GM18868 (cell line): ENCODE data around the gene FAM50A.

Source experiments
- ATAC-seq: cut with Tn5 transposase; IDR thresholded peaks from one replicate; pipeline ENCODE4 v1.9.1; 2021; ENCODE audit warnings: mild to moderate bottlenecking, moderate library complexity; ENCODE audit not compliant: unreplicated experiment

The FAM50A gene

GRCh38 chrX:154437971-154438893 is 5.7 kb upstream of the FAM50A start:
- ATAC-seq: no peak

- no peak for ATAC-seq
Observed at GRCh38 chrX:154439841-154440240, 4.1 kb upstream of the FAM50A start.

GRCh38 chrX:154440623-154441357 is 3.2 kb upstream of the FAM50A start:
- no peak for ATAC-seq

- ATAC-seq: no peak
Observed at GRCh38 chrX:154441564-154441963, 2.4 kb upstream of the FAM50A start.

GRCh38 chrX:154441984-154442707 is 1.8 kb upstream of the FAM50A start:
- no peak for ATAC-seq

- no peak for ATAC-seq
Observed at GRCh38 chrX:154443479-154443910, 446 bp upstream of the FAM50A start.

- ATAC-seq: no peak
Observed at GRCh38 chrX:154444755-154445246, 860 bp downstream of the FAM50A start.

- ATAC-seq: no peak
Observed at GRCh38 chrX:154445776-154446175, 1.8 kb downstream of the FAM50A start.

- no peak for ATAC-seq
Observed at GRCh38 chrX:154446430-154446829, 2.5 kb downstream of the FAM50A start.

GRCh38 chrX:154448484-154448883 is 4.5 kb downstream of the FAM50A start:
- no peak for ATAC-seq

- ATAC-seq: no peak
Observed at GRCh38 chrX:154449618-154450017, 5.7 kb downstream of the FAM50A start.

- no peak for ATAC-seq
Observed at GRCh38 chrX:154450312-154450711, 6.4 kb downstream of the FAM50A start.

GRCh38 chrX:154452823-154453222 is 8.9 kb downstream of the FAM50A start:
- no peak for ATAC-seq

GRCh38 chrX:154457491-154458115 is 13.7 kb downstream of the FAM50A start:
- peak; percentile 70 for ATAC-seq

- ATAC-seq: peak; percentile 62
Observed at GRCh38 chrX:154458116-154458953, 14.4 kb downstream of the FAM50A start, which contains the start of gene PLXNA3. TSS of gene PLXNA3 (plus strand) at chrX:154458281. CDS start at chrX:154460184, 1,903 bp downstream.

- no peak for ATAC-seq
Observed at GRCh38 chrX:154458954-154459778, 15.2 kb downstream of the FAM50A start.

GRCh38 chrX:154459832-154460231 is 15.9 kb downstream of the FAM50A start:
- no peak for ATAC-seq

GRCh38 chrX:154460326-154460725 is 16.4 kb downstream of the FAM50A start:
- ATAC-seq: no peak

GRCh38 chrX:154462396-154462795 is 18.5 kb downstream of the FAM50A start:
- ATAC-seq: no peak
